DND-41 (cell line): ENCODE measurements around the gene MICALL2.

Source experiments
- EZH2 ChIP-seq: IDR thresholded peaks from 3 replicates; pipeline ENCODE4 v1.6.1; 2012; ENCODE audit warnings: borderline replicate concordance, low read depth, mild to moderate bottlenecking, moderate library complexity, low read length, inconsistent platforms; ENCODE audit not compliant: severe bottlenecking
- TF ChIP-seq, protein P1 (sequence below): IDR thresholded peaks from 2 replicates; pipeline ENCODE4 v1.5.1; 2012; ENCODE audit warnings: borderline replicate concordance, low read length, moderate library complexity, mild to moderate bottlenecking; ENCODE audit not compliant: poor library complexity, severe bottlenecking; ENCODE audit errors: extremely low read depth

DNA sequence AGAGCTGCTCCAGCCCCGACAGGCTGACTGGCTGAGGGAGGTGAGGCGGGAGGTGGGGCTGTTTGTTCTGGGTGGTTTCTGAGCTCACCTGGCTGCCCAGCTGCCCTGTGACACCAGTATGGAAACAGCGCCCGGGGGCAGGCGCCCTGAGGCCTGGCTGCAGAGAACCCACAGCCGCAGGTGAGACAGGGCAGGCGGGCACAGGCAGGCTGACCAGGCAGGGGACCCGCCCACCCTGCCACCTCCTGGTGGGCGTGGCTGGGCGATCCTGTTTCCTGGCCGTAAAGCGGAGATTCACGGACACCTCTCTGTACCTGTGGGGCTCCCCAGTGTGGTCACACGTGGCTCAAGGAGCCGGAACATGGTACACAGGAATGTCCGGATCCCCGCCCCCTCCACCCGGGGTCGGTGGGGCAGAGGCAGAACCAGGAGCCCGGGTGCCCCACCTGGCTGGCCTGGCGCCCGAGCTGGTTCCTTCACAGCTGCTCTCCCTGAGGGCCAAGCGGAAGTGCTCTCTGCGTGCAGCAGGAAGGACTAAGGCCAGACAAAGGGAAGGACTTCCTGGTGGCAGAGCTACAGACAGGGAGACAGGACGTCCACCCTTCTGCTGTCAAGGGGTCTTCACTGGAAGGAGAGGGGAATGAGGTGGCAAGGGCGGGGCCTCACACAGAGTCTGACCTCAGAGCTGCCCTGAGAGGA lies 3.9 kb downstream of the MICALL2 start:
- TF ChIP-seq, protein P1, sequence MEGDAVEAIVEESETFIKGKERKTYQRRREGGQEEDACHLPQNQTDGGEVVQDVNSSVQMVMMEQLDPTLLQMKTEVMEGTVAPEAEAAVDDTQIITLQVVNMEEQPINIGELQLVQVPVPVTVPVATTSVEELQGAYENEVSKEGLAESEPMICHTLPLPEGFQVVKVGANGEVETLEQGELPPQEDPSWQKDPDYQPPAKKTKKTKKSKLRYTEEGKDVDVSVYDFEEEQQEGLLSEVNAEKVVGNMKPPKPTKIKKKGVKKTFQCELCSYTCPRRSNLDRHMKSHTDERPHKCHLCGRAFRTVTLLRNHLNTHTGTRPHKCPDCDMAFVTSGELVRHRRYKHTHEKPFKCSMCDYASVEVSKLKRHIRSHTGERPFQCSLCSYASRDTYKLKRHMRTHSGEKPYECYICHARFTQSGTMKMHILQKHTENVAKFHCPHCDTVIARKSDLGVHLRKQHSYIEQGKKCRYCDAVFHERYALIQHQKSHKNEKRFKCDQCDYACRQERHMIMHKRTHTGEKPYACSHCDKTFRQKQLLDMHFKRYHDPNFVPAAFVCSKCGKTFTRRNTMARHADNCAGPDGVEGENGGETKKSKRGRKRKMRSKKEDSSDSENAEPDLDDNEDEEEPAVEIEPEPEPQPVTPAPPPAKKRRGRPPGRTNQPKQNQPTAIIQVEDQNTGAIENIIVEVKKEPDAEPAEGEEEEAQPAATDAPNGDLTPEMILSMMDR = no peak
- TF ChIP-seq EZH2 = no peak
